ENCODE measurements around the gene DROSHA. TPM values are rescaled to one million over a fixed set of nuclear protein-coding genes. Genes with fewer than 3 reads are reported as not detected.

Gene DROSHA
- total and polyA plus RNA-seq, 2 experiments from 2014 or later: 25.3 to 40.8 TPM

GRCh38 chr5:31559942-31560341 lies 28.0 kb upstream of the DROSHA start:
- H3K4me2 ChIP-seq: no peak overlapping the region
- 92% methylated on average over 3 of the region's 3 CpGs for WGBS (ENCODE audit: low lambda C conversion rate, missing lambda C conversion rate)

GRCh38 chr5:31556461-31556860 lies 24.6 kb upstream of the DROSHA start:
- Histone ChIP-seq H3K4me1 (ENCODE audit: insufficient read depth) (no peaks in the 10 kb centered on the region), H3K4me3 (no peak overlapping the region), H4K20me1 (ENCODE audit: insufficient read depth, poor library complexity, severe bottlenecking) (no peaks in the 10 kb centered on the region), H3K4me2 (no peak overlapping the region), H3K27me3 (no peaks in the 10 kb centered on the region), H2AFZ (no peak overlapping the region), H3K79me2 (no peaks in the 10 kb centered on the region), H3K9me3 (ENCODE audit: low read depth) (no peaks in the 10 kb centered on the region), H3K9me2 (replicated peaks; ENCODE audit: insufficient read depth) (no peaks in the 10 kb centered on the region), H3K36me3 (replicated peaks; ENCODE audit: insufficient read depth, low read depth) (no peaks in the 10 kb centered on the region), H3K27ac (no peak overlapping the region)
- DNase-seq (ENCODE audit: low spot score): no peak
- WGBS (ENCODE audit: low lambda C conversion rate, missing lambda C conversion rate): 89% methylated on average over 3 of the region's 3 CpGs
- TF ChIP-seq CTCF (IDR thresholded peaks at IDR 0.05; ENCODE audit: poor library complexity): no peak
- no peak for TF ChIP-seq EZH2 (IDR thresholded peaks at IDR 0.05; ENCODE audit: borderline replicate concordance)
- TF ChIP-seq EZH2phosphoT487 (IDR thresholded peaks at IDR 0.05; ENCODE audit: low read depth, severe bottlenecking, unreplicated experiment): no peak

More at GRCh38 chr5:31559942-31560341, 28.0 kb upstream of the DROSHA start:
- no peak for DNase-seq (ENCODE audit: low spot score)
- no peaks in the 10 kb centered on the region for H4K20me1 ChIP-seq (ENCODE audit: insufficient read depth, poor library complexity, severe bottlenecking)
- no peak overlapping the region for H3K4me3 ChIP-seq
- H3K36me3 ChIP-seq (replicated peaks; ENCODE audit: insufficient read depth, low read depth): no peaks in the 10 kb centered on the region
- H3K79me2 ChIP-seq: no peaks in the 10 kb centered on the region
- no peak overlapping the region for H2AFZ ChIP-seq
- no peaks in the 10 kb centered on the region for H3K4me1 ChIP-seq (ENCODE audit: insufficient read depth)
- H3K9me2 ChIP-seq (replicated peaks; ENCODE audit: insufficient read depth): no peaks in the 10 kb centered on the region
- TF ChIP-seq EZH2phosphoT487 (IDR thresholded peaks at IDR 0.05; ENCODE audit: low read depth, severe bottlenecking, unreplicated experiment): no peak
- TF ChIP-seq CTCF (IDR thresholded peaks at IDR 0.05; ENCODE audit: poor library complexity): no peak
- TF ChIP-seq EZH2 (IDR thresholded peaks at IDR 0.05; ENCODE audit: borderline replicate concordance): no peak
- H3K27me3 ChIP-seq: no peaks in the 10 kb centered on the region
- no peak overlapping the region for H3K27ac ChIP-seq
- no peaks in the 10 kb centered on the region for H3K9me3 ChIP-seq (ENCODE audit: low read depth)

GRCh38 chr5:31554552-31554951 lies 22.7 kb upstream of the DROSHA start:
- no peaks in the 10 kb centered on the region for H3K9me3 ChIP-seq (ENCODE audit: low read depth)
- no peaks in the 10 kb centered on the region for H3K27me3 ChIP-seq
- no peak for DNase-seq (ENCODE audit: low spot score)
- no peaks in the 10 kb centered on the region for H4K20me1 ChIP-seq (ENCODE audit: insufficient read depth, poor library complexity, severe bottlenecking)
- no peak for TF ChIP-seq CTCF (IDR thresholded peaks at IDR 0.05; ENCODE audit: poor library complexity)
- TF ChIP-seq EZH2 (IDR thresholded peaks at IDR 0.05; ENCODE audit: borderline replicate concordance): no peak
- TF ChIP-seq EZH2phosphoT487 (IDR thresholded peaks at IDR 0.05; ENCODE audit: low read depth, severe bottlenecking, unreplicated experiment): no peak
- H3K4me3 ChIP-seq: no peak overlapping the region
- H3K27ac ChIP-seq: no peak overlapping the region
- H2AFZ ChIP-seq: no peak overlapping the region
- H3K36me3 ChIP-seq (replicated peaks; ENCODE audit: insufficient read depth, low read depth): no peaks in the 10 kb centered on the region
- WGBS (ENCODE audit: low lambda C conversion rate, missing lambda C conversion rate): 94% methylated on average over 1 of the region's 1 CpG
- H3K4me2 ChIP-seq: no peak overlapping the region
- H3K79me2 ChIP-seq: no peaks in the 10 kb centered on the region
- H3K9me2 ChIP-seq (replicated peaks; ENCODE audit: insufficient read depth): no peaks in the 10 kb centered on the region
- H3K4me1 ChIP-seq (ENCODE audit: insufficient read depth): no peaks in the 10 kb centered on the region

GRCh38 chr5:31553863-31554262 lies 22.0 kb upstream of the DROSHA start:
- Histone ChIP-seq H3K9me3 (ENCODE audit: low read depth) (no peaks in the 10 kb centered on the region), H3K36me3 (replicated peaks; ENCODE audit: insufficient read depth, low read depth) (no peaks in the 10 kb centered on the region), H3K9me2 (replicated peaks; ENCODE audit: insufficient read depth) (no peaks in the 10 kb centered on the region), H3K4me1 (ENCODE audit: insufficient read depth) (no peaks in the 10 kb centered on the region), H3K4me2 (no peak overlapping the region), H3K27ac (no peak overlapping the region), H3K4me3 (no peak overlapping the region), H2AFZ (no peak overlapping the region), H4K20me1 (ENCODE audit: insufficient read depth, poor library complexity, severe bottlenecking) (no peaks in the 10 kb centered on the region), H3K27me3 (no peaks in the 10 kb centered on the region), H3K79me2 (no peaks in the 10 kb centered on the region)
- no peak for DNase-seq (ENCODE audit: low spot score)
- no peak for TF ChIP-seq CTCF (IDR thresholded peaks at IDR 0.05; ENCODE audit: poor library complexity)

All from hepatocyte (in vitro differentiated cells).